GM04503 (cell line): ENCODE data around the gene POGZ.
"Not testable (repeated sequence)": the region's sequence is repeated elsewhere in the genome, so short reads cannot be mapped to it uniquely, and the experiment has no call there.

ENCODE experiments used
- DNase-seq: peaks from one replicate; pipeline ENCODE4 v3.0.0-alpha.2; 2012; ENCODE audit warnings: low read depth

The POGZ gene

DNA sequence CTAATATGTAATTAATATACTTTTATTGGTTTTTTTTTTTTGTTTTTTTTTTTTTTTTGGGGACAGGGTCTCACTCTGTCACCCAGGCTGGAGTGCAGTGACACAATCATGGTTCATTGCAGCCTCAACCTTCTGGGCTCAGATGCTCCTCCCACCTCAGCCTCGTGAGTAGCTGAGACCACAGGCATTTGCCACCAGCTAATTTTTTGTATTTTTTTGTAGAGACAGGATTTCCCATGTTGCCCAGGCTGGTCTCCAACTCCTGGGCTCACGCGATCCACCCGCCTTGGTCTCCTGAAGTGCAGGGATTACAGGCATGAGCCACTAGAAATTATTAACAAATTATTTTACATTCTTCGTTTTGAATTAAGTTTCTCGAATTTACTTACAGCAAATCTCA is 16.8 kb upstream of the POGZ start:
- DNase-seq, result peak; percentile 53

DNA sequence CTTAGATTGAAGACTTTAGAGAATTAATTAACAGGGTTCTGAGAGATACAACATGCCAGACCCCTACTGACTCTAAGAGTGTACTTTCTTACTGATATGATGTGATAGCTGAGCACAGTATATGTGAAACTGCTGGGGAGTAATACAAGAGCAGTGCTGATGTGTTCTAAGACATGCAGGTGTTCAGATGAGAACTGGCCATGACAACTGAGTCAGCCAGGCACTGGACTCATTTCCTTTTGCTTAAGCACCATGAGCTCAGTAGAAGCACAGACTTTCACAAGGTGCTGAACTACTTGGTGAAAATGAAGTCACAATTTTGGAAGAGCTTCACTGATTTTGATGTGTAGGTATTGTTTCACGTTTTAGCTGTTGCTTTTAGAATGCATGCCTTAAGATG is 15.9 kb upstream of the POGZ start:
- DNase-seq, result no peak

DNA sequence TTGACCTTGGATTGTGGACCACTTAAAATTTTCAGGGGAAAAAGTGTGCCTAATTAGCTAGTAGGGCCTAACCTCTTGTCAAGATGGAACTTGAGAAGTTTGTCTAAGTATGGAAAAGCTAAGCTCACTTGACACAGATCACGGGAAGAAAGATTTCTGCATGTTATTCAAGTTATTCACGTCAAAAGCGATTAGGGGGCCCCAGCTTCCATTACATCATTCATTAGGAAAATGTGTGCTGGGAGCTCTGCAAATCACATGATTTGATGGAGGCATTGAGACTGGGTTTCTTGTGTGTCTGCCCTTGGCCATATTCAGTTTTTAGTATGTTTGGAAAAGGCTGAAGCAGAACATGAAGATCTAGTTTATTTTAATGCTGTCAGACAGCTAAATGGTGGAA is 15.5 kb upstream of the POGZ start:
- DNase-seq, result no peak

DNA sequence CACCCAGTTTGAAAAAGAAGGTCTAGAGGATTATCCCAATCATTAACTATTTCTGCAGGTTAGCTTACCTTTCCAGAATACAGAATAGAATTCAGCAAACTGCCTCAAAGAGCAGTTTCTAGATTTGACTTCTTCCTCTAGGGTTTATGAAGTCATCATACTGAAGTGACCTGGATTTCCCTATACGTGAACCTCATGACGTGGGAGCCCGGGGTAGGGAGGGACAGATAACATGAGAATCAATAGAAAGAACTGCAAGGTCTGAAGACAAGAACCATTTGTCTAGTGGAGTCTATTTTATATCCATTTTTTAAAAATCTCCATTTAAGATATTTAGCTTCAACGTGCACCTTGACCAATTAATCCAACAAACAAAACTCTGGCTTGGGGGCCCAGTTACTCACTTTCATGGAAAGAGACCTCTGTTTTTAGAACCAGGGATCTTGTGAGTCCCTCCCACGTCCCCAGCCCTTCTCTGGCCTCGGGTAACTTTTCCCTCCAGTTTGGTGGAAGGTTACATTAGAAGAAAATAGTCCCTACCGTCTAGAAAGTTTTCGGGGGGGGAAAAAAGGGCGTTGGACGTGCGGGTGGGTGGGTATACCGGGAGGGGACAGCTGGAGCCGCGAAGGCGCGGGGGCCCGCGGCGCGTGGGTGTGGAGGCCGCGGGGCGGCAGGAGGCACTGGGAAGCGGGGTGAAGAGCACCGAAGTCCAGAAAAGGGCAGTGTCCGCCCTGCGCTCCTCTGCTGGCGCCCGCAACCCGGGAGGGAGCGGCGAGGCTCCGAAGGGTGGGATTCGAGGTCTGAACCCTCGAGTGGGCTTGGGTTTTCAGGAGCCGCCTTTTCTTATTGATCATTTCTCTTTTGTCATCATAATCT is 13.8 kb upstream of the POGZ start:
- no peak for DNase-seq

DNA sequence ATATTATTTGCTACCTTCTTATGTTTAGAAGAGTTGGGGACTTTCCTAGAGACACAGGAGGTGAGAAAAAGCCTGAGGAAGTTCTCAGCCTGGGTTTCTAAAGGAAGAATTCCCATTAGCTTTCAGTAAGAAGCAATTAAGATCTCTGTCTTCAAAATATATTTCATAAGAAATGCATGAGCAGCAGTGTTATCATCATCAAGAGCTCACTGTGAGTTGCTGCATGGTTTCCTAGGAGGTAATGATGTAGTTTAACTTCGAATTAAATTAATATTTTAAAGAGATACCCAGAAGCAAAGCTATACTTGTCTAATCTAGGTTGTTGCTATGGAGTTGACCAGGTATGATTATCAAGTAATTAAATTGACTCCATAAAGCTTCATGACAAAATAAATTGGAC is 5.7 kb upstream of the POGZ start:
- no peak for DNase-seq

DNA sequence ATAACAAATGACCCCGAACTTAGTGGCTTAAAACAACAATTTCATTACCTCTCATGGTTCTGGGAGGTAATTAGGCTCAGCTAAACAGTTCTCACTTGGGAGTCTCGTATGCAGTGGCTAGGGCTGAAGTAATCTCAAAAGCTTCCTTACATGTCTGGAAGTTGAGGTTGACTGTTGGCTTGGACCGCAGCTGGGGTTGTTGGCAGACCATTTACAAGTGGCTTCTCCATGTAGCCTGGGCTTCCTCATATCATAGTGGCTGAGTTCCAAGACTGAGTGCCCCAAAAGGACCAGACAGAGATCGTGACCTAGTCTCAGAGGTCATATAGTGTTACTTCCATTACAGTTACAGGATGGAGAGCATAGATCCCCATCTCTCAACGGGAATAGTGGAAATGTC is 2.4 kb upstream of the POGZ start:
- DNase-seq, result no peak

DNA sequence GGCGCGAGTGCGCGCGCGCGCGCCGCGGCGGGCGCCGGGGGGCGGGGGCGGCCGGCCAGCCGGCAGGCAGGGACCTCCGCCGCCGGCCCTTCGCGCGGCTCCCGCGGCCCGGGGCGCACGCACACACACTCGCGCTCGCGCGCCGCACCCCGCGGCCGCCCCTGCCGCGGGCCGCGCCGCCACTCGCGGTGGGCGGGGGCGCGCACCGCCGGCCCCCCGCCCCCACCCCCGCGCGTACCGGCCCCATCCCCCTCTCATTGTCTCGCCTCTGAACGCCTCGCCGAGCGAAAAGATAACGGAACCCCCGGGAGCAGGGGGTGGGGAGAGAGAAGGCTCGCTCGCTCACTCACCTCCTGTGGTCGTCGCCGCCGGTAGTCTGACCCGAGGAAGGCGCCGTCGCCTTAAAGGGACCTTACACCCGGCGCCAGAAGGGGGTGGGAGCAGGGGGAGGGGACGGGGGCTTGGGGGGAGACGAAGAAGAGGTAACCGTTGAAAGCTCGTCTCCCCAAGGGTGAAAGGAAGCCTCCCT is 428 bp downstream of the POGZ start:
- DNase-seq, result no peak

DNA sequence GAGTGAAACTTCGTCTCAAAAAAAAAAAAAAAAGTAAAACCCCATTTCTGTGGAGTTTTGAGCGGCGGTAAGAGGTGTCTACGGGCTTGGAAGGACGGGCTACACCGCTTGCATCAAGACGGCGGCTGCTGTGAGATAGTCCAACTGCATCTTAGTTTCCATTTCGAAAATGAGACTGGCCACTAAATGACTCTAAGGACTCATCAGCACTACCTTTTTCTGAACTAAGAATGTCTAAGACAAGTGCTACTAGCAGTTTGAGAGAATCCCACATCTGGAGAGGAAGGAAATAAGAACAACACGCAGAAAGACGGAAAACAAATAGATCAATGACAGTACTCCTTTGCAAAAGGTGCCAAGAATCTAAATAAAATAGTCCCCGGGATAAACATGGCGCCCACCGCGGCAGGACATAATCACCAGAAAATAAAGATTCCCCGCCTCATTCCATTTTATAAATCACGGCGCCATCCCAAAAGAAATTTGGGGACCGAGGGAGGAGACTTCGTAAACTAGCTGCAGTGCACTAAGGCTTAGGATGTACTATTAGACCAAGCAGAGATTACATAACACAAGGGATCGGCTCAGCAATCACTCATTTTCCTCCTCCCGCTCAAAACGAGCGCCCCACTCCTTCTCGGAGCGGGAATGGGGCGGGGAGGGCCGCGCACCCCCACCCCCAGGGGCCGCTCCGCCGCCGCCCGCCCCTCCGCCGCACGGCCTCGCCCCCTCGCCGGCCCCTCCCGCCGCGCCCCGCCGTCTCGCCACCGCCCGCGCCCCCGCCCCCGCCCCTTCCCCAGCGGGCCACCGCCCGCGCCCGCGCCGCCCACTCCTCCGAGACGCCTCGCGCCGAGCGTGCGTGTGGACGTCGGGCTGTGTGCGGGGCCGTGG is 1.1 kb downstream of the POGZ start:
- peak; percentile 54 for DNase-seq

DNA sequence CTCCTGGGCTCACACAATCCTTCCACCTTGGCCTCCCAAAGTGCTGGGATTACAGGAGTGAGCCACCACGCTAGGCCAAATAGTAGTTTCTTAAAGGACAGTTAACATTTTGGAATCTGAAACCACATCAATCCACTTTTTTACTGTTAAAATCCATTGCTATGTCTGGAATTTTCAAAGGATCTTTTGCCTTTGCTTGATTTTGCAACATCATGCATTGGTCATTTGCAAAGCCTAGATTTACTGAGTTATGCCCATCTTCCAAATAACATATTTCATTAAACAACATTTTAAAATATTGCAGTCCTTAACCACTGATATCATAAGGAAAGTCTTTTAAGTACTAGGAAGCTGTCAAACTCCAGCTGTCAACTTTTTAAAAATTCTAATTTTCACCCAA is 3.3 kb downstream of the POGZ start:
- no peak for DNase-seq

DNA sequence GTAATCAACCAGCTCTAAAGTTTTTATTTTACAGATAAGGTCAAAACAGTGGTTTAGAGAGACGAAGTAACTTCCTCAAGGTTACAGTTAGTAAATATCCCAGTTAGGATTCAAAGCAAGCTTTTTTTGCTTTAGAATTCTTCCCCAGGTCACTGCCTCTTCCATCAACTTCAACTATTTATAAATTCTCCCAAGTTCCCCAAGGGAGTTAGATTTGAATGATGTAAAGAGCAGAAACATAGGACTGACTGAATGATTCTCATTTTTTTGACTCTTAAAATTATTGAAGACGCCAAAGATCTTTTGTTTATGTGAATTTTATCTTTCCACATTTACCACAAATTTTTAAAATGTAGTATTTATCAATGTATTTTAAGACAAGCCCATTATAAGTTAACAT is 4.1 kb downstream of the POGZ start:
- DNase-seq, result no peak

DNA sequence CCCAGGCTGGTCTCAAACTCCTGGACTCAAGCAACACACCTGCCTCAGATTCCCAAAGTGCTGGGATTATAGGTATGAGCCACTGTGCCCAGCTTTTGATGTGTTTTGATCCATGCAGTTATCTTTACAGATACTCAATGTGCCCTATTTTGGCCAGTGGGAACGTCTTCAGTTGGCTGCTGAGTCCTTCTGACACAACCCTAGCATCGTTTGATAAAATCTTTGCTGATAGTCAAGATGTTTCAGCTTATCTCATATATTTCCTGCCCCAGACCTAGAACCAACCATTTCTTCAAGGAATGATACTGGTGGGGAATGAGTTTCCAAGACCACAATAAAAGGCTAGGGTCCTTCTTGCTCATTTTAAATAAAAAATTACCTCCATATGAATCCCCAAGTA is 11.6 kb downstream of the POGZ start:
- DNase-seq, result no peak

DNA sequence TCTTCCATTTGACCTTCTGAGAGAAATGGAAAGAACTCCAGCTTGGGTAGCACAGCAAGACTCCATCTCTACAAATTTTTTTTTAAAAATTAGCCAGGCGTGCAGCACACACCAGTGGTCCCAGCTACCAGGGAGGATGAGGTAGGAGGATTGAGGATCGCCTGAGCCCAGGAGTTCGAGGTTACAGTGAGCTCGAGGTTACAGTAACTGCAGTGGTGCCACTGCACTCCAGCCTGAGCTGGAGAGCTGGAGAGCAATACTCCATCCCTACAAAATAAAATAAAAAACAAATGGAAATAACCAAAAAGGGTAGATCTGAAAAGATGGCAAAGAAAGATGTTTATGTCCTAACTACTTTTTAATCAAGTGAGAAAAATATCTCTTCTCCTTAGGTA is 14.5 kb downstream of the POGZ start:
- no peak for DNase-seq

DNA sequence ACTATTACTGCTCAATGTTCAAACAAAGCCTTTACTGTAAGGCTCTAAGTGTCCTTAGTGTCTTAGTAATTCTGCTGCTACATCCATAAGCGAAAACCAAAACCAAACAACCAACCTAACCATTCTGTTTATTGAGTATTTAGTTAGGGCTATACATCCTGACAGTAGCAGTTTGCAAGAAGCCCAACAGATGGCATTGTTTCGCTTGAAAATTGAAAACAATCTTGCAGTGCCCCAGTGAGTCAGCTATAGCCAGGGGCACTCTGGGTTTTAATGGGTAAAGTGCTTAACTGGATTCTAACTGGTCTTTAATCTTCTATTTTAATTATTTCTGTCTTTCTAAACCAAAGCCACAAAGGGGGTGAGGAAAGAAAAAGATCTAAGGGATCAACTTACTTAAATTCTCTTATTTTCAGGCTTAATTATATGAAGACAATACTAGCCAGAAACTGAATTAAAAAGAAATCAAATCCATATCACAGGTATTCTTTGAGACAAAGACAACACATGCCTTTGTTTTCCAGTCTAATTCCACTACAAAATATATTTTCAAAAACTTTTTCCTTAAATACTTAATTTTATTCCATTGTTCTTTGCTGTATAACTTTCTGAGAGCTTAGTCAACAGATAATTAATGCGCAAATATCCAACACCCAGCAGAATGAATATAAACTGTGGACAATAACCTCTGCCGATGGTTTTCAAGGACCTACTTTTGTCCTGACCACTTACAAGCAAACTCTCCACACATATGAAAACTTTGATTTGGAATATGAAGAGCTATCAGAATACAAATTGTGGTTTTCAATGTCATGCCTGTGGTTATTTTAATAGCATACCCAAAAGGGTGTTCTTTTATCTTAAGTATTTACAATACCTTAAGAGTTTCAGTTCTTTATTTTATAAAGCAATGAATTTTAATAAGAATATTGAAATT is 15.2 kb downstream of the POGZ start:
- DNase-seq, result peak; percentile 31

DNA sequence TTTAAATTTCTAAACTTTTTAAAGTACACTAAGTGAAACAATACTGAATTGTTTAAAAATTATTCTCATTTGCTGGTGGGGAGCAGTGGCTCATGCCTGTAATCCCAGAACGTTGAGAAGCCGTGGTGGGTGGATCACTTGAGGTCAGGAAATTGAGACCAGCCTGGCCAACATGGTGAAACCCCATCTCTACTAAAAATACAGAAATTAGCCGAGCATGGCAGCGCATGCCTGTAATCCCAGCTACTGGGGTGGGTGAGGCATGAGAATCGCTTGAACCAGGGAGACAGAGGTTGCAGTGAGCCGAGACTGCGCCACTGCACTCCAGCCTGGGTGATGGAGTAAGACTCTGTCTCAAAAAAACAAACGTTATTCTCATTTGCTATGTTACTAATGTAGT is 21.9 kb downstream of the POGZ start:
- not testable (repeated sequence) for DNase-seq

DNA sequence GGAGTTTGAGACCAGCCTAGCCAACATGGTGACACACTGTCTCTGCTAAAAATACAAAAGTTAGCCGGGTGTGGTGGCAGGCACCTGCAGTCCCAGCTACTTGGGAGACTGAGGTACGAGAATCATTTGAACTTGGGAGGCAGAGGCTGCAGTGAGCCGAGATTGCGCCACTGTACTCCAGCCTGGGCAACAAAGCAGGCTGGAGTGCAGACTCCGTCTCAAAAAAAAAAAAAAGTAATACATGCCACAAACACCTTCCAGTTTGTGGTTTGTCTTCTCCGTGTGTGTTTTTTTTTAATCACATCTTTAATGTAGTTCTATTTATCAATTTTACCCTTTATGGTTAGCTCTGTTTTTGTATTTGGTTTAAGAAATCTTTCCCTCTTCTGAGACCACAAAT is 22.3 kb downstream of the POGZ start:
- DNase-seq, result no peak

DNA sequence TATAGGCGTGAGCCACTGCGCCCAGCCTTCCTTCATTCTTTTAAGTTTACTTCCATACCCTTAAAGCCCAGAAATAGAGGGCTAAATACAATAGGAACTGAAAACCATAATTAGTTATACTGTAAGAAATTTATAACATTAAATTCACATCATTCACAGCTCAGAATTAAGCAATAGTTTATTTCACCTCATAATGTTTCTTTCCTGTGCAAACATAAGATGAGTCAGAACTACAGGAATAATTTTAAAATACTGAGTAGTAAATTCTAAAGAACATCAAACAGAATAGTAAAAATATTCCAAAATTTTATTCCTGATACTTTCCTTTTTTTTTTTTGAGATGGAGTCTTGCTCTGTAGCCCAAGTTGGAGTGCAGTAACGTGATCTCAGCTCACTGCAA is 24.1 kb downstream of the POGZ start:
- no peak for DNase-seq

DNA sequence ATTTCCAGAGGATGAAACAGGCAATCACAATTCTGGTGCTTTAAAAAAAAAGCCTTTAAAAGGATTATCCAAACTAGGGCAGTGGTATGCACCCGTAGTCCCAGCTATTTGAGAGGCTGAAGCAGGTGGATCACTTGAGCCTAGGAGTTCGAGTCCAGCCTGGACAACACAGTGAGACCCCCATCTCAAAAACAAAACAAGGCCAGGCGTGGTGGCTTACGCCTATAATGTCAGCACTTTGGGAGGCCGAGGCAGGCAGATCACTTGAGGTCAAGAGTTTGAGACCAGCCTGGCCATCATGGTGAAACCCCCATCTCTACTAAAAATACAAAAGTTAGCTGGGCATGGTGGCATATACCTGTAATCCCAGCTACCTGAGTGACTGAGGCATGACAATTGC is 25.5 kb downstream of the POGZ start:
- not testable (repeated sequence) for DNase-seq

DNA sequence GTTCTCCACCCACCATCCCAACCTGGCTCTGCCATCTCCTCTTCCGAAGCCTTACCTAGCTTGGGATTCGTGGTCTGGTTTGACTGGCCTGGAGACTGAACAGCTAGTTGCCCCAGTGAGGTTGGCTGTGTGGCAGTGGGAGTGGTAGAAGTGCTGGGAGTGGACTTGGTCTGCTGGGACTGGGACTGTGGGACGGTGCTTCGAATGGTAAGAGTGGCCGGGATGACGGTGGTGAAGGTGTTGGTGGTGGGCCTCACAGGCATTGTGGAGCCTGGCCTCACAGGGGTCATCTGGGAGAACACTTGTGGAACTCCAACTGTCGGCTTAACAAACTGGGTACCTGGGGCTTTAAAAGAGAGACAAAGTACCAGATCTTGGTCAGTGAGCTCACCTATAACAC is 31.2 kb downstream of the POGZ start:
- no peak for DNase-seq

DNA sequence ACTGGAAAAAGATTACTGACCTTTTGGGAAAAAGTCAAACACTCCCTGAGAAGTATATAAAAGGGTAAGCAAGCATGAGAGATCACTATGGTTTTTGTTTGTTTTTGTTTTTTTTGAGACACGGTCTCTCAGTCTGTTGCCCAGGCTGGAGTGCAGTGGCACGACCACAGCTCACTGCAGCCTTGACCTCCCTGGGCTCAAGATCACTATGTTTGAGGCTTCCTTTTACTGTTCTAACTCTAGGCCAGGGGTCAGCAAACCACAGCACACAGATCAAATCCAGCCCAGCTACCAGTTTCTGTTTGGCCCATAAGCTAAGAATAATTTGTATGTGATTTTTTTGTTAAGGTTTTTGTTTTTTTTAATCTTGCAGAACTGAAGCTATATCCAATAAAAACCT is 34.2 kb downstream of the POGZ start:
- DNase-seq, result no peak

DNA sequence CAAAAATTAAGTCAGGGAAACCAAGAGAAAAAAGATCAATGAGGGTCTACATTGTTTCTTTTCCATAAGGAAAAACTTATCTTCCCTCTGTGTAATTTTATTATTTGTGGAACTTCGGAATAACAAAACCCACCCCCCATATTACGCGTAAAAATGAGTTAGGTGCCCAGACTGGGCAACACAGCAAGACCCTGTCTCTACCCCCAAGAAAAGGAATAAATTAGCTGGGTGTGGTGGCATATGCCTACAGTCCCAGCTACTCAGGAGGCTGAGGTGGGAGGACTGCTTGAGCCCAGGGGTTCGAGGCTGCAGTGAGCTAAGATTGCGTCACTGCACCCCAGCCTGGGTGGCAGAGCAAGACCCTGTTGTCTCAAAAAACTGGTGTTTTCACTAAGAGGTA is 39.5 kb downstream of the POGZ start:
- DNase-seq, result no peak

DNA sequence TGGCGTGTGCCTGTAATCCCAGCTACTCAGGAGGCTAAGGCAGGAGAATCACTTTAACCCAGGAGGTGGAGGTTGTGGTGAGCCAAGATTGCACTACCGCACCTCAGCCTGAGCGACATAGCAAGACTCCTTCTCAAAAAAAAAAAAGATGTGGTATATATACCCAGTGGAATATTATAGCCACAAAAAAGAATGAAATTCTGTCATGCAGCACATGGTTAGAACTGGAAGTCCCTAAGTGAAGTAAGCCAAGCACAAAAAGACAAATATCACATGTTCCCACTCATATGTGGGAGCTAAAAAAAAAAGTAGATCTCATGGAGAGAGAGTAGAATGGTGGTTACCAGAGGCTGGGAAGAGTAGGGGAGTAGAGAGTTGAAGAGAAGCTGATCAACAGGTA is 41.2 kb downstream of the POGZ start:
- no peak for DNase-seq

DNA sequence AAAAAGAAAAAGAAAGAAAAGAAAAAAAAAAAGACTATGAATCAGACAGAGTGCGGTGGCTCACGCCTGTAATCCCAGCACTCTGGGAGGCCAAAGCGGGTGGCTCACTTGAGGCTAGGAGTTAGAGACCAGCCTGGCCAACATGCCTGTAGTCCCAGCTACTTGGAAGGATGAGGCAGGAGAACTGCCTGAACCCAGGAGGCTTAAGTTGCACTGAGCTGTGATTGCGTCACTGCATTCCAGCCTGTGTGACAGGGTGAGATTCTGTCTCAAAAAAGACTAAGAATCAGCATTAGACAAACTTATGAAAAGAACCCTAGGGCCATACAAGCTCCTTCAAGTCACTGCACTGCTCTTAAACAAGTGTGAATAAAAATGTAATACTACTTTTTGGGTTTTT is 43.1 kb downstream of the POGZ start:
- DNase-seq, result peak; percentile 45
